Lower lobe of right lung (tissue), 2 donors: ENCODE results near the gene APOE. TPM values are rescaled to one million over a fixed set of nuclear protein-coding genes. Genes with fewer than 3 reads are reported as not detected.

Experiments
- ATAC-seq, 2 donors: fragments of 200-7000 bp; cut with Tn5 transposase; one replicate each; pipeline ENCODE4 v1.9.1; 2020 to 2022; ENCODE audit warnings: mild to moderate bottlenecking in 2 of 2, moderate library complexity in 2 of 2
- DNase-seq: peaks from one replicate; pipeline ENCODE4 v3.0.0-alpha.2; 2020
- H3K27ac ChIP-seq: fragments of 200-600 bp; one replicate; pipeline ENCODE4 v1.8.0; 2022
- H3K27me3 ChIP-seq: fragments of 200-600 bp; one replicate; pipeline ENCODE4 v1.8.0; 2022; ENCODE audit warnings: low read depth
- H3K36me3 ChIP-seq: fragments of 200-600 bp; one replicate; pipeline ENCODE4 v1.8.0; 2022; ENCODE audit warnings: mild to moderate bottlenecking
- H3K4me1 ChIP-seq: fragments of 200-600 bp; one replicate; pipeline ENCODE4 v1.8.0; 2022
- H3K4me3 ChIP-seq: fragments of 200-600 bp; one replicate; pipeline ENCODE4 v1.8.0; 2022; ENCODE audit warnings: mild to moderate bottlenecking
- H3K9me3 ChIP-seq: fragments of 200-600 bp; one replicate; pipeline ENCODE4 v1.8.0; 2022
- intact Hi-C: fragments of 100-400 bp; cut with DNase I; formaldehyde crosslinking; loops from one replicate; pipeline ENCODE4 v1.11.0; 2022
- total RNA-seq: library from RNA; stranded (reverse); fragmentation: NEBNext Ultra II Directional; extraction: Animal tissue kit (Norgen Biotek cat#: 25700); gene quantifications from one replicate; pipeline ENCODE4 v1.2.1, GENCODE V29; 2021
- TF ChIP-seq, protein P1 (sequence below): fragments of 200-600 bp; IDR thresholded peaks from one replicate; pipeline ENCODE4 v1.8.0; 2022; ENCODE audit warnings: antibody characterized with exemption, mild to moderate bottlenecking
- donor health status: DM: no; HTN: yes; CAD: no; lungs with severe emphysema.

The APOE gene
- total RNA-seq, 1 donor from 2014 or later = 447 TPM

- no peak for DNase-seq
- peaks cover 47% of the 10 kb centered on the region for H3K36me3 ChIP-seq
- no peak overlapping the region for H3K27ac ChIP-seq
- H3K9me3 ChIP-seq = no peaks in the 10 kb centered on the region
- TF ChIP-seq, protein P1, sequence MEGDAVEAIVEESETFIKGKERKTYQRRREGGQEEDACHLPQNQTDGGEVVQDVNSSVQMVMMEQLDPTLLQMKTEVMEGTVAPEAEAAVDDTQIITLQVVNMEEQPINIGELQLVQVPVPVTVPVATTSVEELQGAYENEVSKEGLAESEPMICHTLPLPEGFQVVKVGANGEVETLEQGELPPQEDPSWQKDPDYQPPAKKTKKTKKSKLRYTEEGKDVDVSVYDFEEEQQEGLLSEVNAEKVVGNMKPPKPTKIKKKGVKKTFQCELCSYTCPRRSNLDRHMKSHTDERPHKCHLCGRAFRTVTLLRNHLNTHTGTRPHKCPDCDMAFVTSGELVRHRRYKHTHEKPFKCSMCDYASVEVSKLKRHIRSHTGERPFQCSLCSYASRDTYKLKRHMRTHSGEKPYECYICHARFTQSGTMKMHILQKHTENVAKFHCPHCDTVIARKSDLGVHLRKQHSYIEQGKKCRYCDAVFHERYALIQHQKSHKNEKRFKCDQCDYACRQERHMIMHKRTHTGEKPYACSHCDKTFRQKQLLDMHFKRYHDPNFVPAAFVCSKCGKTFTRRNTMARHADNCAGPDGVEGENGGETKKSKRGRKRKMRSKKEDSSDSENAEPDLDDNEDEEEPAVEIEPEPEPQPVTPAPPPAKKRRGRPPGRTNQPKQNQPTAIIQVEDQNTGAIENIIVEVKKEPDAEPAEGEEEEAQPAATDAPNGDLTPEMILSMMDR = no peak
- ATAC-seq = no peak
- peaks cover 16% of the 10 kb centered on the region for H3K4me1 ChIP-seq
- no peaks in the 10 kb centered on the region for H3K27me3 ChIP-seq
- intact Hi-C loops = no loop called here
- H3K4me3 ChIP-seq = no peak overlapping the region
Measured at GRCh38 chr19:44865196-44865767, 40.3 kb upstream of the APOE start.

DNA sequence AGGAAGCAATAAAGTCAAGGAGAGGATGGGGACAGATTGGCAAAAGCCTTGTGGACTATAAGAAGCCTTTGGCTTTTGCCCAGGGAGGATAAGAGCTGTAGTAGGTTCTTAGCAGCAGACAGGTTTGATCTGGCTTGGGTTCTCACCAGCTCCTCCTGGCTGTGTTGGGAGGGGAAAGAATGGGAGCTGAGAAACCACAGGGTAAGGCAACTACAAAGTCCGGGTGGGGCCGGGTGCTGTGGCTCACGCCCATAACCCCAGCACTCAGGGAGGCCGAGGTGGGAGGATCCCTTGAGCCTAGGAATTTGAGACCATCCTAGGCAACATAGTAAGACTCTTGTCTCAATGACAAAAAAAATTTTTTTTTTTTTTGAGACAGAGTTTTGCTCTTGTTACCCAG, 38.9 kb upstream of the APOE start:
- Histone ChIP-seq H3K36me3 (peaks cover 55% of the 10 kb centered on the region), H3K4me3 (no peak overlapping the region), H3K27me3 (no peaks in the 10 kb centered on the region), H3K27ac (no peak overlapping the region), H3K4me1 (peaks cover 22% of the 10 kb centered on the region), H3K9me3 (no peaks in the 10 kb centered on the region)
- no peak for ATAC-seq
- TF ChIP-seq, protein P1 = no peak
- DNase-seq = no peak
- intact Hi-C loops = no loop called here

DNA sequence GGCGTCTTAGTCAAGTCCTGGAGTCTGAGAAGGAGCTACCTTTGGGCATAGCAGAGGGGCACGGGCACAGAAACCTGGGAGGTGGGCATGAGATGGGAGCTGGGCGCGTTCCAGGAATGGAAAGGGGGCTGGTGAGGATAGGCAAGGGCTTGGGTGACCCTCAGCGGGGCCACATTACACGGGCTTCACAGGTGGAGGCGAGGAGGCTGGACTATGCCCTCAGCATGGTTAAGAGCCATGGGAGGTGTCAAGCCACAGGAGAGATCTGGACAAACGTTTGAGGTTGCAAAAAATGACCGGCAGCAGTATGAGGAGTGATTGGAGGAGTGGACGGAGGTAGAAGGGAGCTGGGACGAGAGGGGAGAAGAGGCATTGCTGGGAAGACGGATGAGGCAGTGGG, 38.0 kb upstream of the APOE start:
- DNase-seq (no peak), ATAC-seq (no peak)
- Histone ChIP-seq H3K27ac (no peak overlapping the region), H3K9me3 (no peaks in the 10 kb centered on the region), H3K36me3 (peaks cover 64% of the 10 kb centered on the region), H3K4me3 (no peak overlapping the region), H3K4me1 (peaks cover 22% of the 10 kb centered on the region), H3K27me3 (no peaks in the 10 kb centered on the region)
- intact Hi-C loops = no loop called here
- TF ChIP-seq, protein P1 = no peak

DNA sequence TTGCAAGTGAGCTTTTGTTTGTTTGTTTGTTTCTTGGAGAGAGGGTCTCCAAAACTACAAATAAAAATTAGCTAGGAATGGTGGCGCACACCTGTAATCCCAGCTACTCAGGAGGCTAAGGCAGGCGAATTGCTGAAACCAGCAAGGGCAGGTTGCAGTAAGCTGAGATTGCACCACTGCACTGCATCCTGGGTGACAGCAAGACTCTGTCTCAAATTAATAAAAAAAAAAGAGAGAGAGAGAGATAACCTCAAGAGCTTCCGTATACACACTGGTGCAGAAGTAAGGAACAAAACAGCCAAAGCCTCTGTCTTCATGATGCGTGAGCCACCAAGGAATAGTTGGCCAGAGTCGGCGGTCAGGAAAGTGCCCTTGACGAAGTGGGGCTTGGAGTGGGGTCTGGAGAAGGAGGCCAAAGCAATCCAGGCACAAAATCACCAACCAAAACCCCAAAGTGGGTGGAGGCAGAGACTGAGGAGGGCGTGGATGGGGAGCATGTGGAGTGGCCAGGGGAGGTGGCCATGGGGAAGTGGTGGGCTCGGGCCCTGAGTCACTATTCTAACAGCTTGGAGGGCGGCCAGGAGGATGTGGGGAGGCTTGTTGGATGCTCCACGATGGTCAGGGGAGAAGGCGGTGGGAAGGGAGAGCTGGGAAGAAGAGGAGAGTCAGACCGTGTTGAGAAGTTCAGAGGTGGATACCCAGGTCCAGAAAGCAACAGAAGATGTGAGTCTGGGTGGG, 35.7 kb upstream of the APOE start:
- H3K4me1 ChIP-seq = peaks cover 22% of the 10 kb centered on the region
- H3K27me3 ChIP-seq = no peaks in the 10 kb centered on the region
- peak overlapping the region; percentile 41 for H3K27ac ChIP-seq
- peak; percentile 56 to 61 for ATAC-seq
- intact Hi-C loops = no loop called here
- TF ChIP-seq, protein P1 = no peak
- H3K4me3 ChIP-seq = no peak overlapping the region
- peak; percentile 73 for DNase-seq
- peaks cover 78% of the 10 kb centered on the region for H3K36me3 ChIP-seq
- H3K9me3 ChIP-seq = no peaks in the 10 kb centered on the region

GRCh38 chr19:44871809-44872208, 33.8 kb upstream of the APOE start:
- TF ChIP-seq, protein P1 = no peak
- ATAC-seq (no peak), DNase-seq (no peak)
- no peaks in the 10 kb centered on the region for H3K9me3 ChIP-seq
- intact Hi-C loops = no loop called here
- no peak overlapping the region for H3K27ac ChIP-seq
- no peaks in the 10 kb centered on the region for H3K27me3 ChIP-seq
- H3K4me3 ChIP-seq = no peak overlapping the region
- H3K36me3 ChIP-seq = peaks cover 80% of the 10 kb centered on the region
- peaks cover 22% of the 10 kb centered on the region for H3K4me1 ChIP-seq
